GM19452 (cell line): ENCODE data around the gene REXO1.
A peak's percentile ranks its signal among the peaks of the same experiment; 100 is the strongest.

Experiments
- ATAC-seq: cut with Tn5 transposase; IDR thresholded peaks from one replicate; pipeline ENCODE4 v1.9.1; 2021; ENCODE audit not compliant: unreplicated experiment

The REXO1 gene

GRCh38 chr19:1849132-1849474 is 820 bp upstream of the REXO1 start:
- ATAC-seq, result no peak

GRCh38 chr19:1847684-1848398 is 442 bp downstream of the REXO1 start:
- peak; percentile 36 for ATAC-seq

- ATAC-seq, result no peak
Measured at GRCh38 chr19:1847348-1847683, 967 bp downstream of the REXO1 start.

GRCh38 chr19:1846517-1847204 is 1.6 kb downstream of the REXO1 start:
- no peak for ATAC-seq

- ATAC-seq, result no peak
Measured at GRCh38 chr19:1845642-1846041, 2.6 kb downstream of the REXO1 start.

GRCh38 chr19:1845125-1845515 is 3.2 kb downstream of the REXO1 start:
- ATAC-seq, result no peak

- no peak for ATAC-seq
Measured at GRCh38 chr19:1844513-1845124, 3.7 kb downstream of the REXO1 start.

- no peak for ATAC-seq
Measured at GRCh38 chr19:1843646-1844394, 4.5 kb downstream of the REXO1 start.

- ATAC-seq, result no peak
Measured at GRCh38 chr19:1843116-1843515, 5.2 kb downstream of the REXO1 start.

GRCh38 chr19:1841209-1841924 is 6.9 kb downstream of the REXO1 start:
- ATAC-seq, result no peak

- ATAC-seq, result no peak
Measured at GRCh38 chr19:1840541-1841115, 7.7 kb downstream of the REXO1 start.

GRCh38 chr19:1839658-1840540 is 8.4 kb downstream of the REXO1 start:
- no peak for ATAC-seq

- ATAC-seq, result no peak
Measured at GRCh38 chr19:1837625-1838105, 10.6 kb downstream of the REXO1 start.

- ATAC-seq, result no peak
Measured at GRCh38 chr19:1837222-1837565, 11.1 kb downstream of the REXO1 start.

GRCh38 chr19:1836458-1837221 is 11.6 kb downstream of the REXO1 start:
- ATAC-seq, result no peak

- ATAC-seq, result no peak
Measured at GRCh38 chr19:1833540-1833939, 14.7 kb downstream of the REXO1 start.

GRCh38 chr19:1832046-1832663 is 16.1 kb downstream of the REXO1 start:
- ATAC-seq, result no peak

- ATAC-seq, result no peak
Measured at GRCh38 chr19:1830978-1831377, 17.3 kb downstream of the REXO1 start.

GRCh38 chr19:1830568-1830967 is 17.7 kb downstream of the REXO1 start:
- ATAC-seq, result no peak
